ENCODE results near the gene RAB44.

RAB44 gene

DNA sequence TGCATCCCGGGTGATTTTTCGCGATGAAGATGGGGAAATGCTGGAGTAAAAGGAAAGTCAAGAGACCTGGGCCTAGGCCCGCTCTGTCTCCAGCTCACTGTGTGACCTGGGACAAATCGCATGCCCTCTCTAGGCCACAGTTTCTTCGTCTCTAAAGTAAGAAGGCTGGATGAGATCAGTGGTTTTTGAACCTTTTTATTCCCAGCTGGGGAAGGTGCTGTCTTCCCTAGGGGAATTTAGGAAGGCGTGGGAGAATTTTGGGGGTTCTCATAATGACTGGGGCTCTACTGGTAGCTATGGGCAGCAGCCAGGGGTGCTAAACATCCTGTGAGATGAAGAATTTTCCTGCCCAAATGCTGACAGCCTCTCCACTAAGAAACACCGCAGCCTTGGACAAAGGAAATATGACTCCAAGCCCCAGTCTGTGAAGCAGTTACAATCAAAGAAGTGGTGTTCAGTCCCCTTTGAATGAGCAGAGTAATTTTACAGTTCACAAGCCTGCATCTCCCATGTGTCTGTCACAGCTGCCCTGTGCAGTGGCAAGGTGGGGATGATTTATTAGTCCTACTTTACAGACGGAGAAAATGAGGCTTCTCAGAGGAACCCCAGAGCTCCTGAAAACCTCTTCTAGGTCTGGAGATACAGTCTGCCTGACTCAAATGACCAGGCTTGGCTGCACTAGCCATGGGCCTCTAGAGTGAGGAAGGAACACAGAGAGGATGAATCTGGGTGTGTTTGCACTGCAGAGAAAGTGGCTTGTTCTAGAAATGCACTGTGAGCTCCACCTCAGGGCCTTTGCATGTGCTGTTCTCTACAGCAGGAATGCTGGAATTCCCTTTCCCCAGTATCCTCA is 57.2 kb downstream of the RAB44 start:
- DNase-seq = no peak

DNA sequence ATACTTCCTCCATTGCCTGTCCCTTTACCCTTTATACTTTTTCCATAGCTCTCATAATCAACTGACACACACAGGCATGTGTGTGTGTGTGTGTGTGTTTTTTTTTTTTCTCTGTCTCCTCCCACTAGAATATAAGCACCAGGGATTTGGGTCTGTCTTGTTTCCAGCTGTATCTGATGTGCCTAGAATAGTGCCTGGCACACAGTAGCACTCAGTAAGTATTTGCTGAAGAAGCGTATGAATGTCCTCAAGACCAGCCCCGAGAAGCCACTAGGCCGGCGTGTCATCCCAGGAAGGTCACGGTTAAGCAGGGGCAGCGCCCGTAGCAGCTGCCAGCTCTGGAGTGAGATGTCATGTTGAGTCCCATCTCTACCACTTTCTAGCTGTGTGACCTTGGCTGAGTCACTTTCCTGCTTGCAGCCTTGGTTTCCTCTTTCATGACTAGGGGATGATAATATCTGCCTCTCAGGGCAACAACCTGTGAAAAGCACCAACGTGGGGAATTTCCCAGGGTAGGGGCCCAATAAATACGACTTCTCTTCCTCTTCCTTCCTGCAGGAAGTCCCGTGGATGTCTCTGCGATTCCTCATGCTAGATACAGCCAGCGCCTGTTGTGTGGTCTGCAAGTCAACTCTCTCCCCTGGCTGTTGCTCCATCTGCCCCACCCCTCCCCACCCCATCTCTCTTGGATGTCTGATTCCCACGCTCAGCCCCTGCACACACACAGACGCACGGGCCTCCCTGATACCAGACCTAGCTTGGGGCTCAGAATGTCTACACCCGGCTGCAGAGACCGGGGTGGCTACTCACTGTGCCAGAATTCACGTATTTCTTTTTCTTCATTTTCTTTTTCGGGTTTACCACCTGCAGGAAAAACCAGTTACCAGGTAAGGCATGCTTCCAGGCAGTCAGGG is 58.1 kb downstream of the RAB44 start:
- no peak for DNase-seq

DNA sequence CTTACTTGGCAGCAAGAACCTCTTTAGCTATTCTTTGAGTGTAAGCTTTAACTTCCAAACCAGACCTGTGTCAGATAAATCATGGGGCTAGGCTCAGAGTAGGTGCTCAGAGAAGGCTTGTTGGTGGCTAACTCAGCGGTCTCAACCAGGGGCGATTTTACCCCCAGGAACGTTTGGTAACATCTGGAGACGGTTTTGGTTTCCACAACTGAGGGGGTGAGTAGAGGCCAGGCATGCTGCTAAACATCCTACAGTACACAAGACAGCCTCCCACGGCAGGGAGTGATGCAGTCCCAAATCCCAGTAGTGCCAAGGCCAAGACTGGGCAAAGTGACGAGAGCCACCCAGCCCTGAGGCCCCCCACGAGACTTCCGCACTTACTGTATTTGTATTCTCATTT is 59.2 kb downstream of the RAB44 start:
- no peak for DNase-seq

DNA sequence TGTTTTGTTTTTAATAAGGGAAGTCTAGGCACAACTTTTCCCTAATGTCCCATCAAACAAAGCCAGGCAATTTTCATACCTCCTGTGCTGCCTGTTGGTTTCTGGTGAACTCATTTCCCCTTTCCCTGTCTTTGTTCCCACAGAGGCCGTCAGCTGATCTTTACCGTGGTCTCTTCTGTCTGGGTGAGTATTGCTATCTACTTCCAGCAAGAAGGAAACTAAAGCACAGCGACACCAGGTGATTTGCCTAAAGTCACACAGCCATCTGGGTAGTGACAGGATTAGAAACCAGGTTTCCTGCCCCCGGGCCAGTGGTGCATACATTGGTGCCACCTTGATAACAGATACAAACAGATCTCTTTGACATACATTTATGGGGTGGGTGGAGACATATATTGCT is 59.6 kb downstream of the RAB44 start:
- no peak for DNase-seq

DNA sequence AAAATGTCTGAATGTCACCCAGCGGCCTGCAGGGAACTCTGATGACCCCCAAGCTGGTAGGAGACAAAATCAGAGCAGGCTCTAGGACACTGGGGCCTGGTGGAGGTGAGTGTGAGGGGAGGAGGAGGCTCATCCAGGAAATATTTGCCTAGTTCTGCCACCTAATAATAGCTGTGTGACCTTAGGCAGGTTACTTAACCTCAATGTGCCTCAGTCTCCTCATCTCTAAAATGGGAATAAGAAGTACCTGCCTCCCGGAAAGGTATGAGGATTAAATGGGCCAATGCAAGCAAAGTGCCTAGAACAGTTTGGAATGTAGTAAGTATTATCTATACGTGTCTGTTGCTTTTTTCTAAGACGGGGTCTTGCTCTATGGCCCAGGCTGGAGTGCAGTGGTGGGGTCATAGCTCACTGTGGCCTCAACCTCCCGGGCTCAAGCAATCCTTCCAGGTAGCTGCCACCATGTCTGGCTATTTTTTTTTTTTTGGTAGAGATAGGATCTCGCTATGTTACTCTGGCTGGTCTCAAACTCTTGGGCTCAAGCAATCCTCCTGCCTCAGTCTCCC is 60.4 kb downstream of the RAB44 start:
- DNase-seq = no peak

DNA sequence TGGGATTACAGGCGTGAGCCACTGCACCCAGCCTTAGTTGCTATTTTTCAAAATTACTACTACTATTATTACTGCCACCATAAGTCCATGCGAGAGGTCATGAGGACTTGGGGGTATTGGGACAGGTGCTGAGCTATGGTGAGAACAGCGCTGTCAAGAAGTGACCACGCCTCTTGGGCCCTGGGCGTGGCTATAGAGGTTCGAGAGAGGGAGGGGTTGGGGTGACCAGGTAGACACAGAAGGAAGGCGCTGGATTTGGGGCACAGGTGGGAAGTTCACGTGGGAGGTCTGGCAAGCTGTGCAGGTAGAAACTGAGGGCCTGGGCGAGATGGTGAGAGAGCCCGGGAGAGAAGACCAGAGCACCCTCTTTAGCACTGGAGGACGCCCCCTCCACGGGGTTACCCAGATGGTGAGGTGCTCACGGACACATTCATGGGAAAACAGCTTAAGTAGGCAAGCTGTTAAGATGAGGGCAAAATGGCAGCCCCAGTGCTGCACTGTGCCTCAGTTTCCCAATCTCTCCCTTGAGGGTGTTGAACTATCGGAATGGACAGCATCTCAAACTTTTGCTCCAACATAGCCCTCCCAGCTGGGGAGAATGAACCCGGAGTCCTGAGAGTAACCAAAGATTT is 61.0 kb downstream of the RAB44 start:
- peak; percentile 35 for DNase-seq

DNA sequence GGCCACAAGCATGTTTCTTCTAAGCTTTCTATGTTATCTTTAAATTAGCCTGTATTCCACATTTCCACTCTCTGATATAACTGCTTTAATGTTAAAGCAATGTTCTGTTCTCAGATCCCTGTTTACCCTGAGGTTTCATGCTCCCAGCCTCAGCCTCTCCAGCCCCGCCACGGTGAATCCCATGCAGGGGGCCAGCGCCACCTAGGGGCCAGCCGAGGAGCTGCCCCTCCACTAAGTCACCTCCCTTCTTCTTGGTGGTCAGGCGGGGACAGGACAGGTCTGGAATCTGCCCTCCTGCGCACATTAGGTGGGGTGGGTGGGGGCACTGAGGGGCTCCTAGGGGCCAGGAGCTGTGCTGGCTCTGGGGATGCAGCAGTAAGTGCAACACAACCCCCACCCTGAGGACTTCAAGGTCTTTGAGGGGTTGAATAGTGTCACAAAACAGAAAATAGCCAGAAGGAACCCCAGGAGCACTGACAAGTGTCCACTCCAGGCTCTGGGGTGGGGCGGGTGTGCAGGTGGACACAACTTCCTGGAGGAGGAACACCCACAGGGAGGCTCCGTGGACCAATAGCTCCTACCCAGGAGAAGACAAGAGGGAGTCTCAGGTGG is 61.6 kb downstream of the RAB44 start:
- DNase-seq = peak; percentile 63

DNA sequence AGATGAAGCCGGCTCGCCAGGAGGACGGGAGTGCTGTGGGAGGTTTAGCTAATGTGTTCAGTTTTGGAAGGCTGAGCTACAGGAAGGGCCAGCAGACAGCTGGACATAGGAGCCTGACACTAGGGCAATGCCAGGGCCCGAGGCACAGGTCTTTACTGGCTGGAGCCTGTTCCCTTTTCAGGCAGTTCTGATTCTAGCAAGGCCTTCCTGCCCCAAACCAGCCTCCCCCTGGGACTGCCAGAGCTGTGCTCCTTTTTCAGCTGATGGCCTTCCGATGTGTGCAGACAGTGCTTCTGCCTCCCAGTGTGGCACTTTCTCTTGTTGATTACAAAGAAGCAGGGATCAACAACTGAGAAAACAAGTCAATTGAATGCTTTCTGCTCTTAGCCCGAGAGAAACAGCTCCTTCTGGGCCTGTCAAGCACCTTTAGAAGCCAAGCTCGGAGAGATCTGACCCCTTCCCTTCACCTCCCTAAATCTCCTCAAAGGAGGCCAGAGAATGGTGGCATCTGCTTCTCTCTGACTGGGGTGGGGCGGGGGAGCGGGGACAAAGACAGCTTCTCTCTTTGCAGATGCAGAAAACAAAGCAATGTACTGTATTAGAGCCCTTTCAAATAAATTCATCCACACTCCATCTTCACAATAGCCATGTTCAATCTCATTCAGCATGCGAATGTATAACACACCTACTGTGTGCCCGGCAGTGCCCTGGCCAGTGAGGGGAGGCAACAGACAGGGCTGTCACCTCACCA is 63.2 kb downstream of the RAB44 start:
- no peak for DNase-seq

DNA sequence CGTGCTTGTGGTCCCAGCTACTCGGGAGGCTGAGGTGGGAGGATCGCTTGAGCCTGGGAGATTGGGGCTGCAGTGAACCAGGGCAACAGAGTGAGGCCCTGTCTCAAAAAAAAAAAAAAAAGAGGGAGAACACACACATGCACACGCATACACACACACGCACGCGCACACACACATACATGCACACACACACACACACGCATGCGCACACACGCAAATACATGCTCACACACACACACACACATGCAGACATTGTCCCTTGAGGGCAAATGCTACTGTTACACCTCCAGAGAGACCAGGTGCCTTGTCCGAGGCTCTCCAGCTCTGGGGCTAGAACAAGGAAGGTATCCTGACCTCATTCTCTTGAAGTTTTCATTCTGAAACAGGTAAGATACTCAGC is 64.5 kb downstream of the RAB44 start:
- no peak for DNase-seq

DNA sequence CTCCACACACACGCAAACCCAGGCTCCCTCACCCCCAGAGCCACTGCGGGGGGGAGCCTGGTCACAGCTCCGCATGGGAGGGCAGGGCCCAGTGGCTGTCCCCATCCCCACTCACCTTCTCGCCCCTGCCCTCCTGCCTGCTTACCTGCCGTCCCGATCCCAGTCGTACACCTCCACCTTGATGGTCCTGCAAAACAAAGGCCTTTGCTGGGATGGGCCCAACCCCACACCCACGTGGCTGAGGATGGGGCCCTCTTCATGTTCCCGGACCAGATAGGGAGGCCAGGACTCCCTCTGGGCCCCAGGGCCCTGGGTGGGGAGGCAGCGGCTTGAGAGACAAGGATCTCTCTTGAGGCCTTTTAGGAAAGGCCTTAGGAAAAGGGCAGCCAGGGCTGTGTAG is 67.6 kb downstream of the RAB44 start:
- no peak for DNase-seq

DNA sequence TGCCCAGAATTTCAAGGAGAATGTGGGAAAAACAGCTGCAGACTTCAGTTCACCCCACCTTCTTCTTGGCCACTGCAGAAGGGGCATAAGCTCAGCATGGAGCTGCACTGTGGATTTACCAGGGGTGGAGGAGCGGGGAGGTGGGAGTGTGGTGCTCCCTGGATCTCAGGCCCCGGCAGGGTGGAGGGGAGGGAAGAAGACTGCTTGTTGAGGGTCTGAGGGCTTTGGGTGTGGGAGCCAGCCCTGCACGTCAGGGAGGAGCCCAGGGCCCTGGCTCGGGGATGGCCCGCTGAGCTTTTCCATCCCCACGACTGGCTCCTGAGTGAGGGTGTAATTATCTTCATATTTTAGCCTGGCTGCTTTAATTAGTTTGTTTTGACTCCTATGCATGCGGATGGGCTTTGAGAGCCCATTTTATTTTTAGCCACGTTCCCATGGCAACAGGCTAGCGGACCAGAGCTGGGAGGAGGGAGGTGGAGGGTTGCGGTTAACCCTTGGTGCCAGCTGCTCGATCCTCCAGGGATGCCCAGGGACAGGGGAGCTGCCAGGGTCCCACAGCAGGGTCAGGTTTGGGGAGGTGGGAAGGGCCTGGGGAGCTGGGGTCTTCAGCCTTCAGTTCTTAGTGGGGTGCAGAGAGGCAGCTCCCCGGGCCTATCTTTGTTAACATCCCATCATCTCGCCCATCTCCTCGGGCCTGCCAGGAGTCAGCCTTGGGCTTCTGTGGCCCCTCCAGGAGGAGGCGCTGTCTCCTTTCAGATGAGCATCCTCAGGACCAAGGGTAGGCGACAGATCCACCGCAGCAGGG is 68.2 kb downstream of the RAB44 start:
- DNase-seq = peak; percentile 68

DNA sequence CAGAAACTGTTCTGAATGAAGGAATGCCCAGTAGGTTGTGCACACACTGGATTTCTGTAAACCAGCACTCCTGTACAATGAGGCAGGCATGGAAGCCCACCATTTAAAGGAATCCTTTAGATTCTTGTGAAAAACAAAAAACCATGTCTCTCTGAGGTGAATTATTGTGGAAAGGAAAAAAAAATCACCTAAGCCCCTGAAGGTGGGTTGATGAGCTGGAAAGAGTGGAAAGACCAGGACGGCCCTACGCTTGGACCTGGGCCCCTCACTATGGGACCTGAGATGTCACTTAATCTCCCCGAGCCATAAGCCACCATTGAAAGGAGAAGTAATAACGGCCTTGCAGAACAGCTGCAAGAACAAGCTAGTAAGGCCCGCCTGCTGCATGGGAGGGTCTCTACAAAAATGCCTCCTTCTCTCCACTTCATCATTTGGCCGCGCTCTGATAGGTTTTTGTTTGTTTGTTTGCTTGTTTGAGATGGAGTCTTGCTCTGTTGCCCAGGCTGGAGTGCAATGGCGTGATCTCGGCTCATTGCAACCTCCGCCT is 68.8 kb downstream of the RAB44 start:
- no peak for DNase-seq

DNA sequence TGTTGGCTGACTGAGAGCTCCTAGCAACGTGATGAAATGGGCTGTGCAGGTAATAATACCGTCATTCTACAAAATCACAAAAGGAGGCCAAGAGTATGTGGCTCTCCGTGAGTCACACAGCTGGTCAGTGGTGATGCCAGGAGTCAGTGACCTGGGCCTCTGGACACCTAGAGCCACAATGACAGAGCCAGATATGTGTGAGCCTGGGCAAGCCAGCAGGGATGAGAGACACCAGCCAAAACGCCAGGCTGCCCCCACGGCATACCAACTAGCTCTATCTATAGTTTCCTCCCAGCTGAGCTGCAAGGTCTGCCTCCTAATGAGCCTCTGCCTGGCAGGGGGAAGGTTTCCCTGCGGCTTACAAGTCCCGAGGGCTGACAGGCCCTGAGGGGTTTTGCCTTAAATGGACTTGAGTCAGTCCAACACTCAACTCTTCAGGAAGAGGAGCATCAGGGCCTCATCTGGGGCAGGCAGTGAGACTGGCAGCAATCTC is 71.6 kb downstream of the RAB44 start:
- no peak for DNase-seq

DNA sequence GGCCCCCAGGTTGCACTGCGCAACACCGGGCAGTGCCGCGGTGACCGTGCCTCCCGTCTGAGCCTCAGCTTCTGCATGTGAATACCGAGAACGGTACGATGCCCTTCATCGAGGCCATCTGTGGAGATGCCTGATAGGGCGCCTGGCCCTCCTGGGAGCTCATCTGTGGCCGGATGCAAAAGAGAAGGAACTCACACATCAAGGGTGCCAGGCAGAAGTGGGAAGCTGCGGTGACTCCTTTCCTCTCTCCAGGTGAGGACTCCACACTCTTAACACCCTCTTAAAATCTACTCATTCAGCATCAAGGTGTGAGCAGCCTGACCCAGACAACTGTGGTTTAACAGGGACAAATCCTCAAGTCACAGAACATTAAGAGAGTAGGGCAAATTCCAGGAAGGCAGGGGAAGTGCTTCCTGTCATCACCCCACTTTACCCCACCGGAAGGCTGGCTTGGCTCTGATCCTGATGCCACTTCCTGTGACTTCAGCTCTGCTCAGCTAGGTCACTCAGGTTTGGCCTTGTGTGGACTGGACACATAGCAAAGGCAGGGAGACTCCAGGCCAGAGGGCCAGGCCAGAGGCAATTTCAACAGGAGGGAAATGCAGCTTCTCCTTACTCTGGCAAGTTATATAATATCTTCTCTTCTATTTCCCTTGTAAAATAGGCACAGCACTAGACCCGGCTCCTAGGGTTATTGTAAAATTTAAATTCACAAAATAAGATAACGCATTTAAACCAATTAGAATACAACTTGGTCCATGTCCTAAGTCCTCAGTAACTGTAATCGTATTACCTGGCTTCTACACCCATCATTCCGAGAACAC is 72.3 kb downstream of the RAB44 start:
- DNase-seq = no peak

DNA sequence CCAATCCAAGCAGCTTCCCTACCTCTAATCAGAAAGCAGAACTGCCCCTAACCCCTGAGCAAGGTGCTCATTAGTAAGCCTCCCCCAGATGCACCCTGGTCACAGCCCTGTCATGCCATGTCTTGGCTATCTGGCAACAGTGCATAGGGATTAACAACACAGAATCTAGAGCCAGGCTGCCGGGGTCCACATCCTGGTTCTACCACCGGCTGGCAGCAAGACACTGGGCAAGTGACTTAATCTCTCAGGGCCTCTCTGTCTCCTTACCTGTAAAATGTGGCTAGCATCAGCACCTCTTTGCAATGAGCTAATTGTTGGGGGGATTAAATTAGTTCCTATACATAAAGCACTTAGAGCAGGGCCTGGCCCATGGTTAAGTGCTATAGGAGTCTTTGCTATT is 73.5 kb downstream of the RAB44 start:
- no peak for DNase-seq

DNA sequence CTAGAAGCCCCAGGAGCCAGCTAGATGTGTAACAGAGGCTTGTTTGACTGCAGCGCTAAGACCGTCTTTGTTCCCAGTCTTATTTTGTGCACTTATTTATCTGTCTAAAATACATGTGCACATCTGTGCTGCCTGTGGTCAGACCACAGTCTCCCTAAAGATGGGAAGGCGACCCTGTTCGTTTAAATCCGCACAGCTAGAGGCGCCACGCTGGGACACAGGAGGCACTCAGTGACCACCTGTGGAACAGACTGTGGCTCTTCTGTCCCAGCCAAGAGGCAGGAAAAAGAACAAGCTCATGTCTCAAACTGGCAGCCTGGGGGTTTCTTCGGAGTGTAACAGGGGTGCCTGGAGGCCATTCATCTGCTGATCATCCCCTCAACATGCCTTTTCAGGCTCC is 74.8 kb downstream of the RAB44 start:
- no peak for DNase-seq

DNA sequence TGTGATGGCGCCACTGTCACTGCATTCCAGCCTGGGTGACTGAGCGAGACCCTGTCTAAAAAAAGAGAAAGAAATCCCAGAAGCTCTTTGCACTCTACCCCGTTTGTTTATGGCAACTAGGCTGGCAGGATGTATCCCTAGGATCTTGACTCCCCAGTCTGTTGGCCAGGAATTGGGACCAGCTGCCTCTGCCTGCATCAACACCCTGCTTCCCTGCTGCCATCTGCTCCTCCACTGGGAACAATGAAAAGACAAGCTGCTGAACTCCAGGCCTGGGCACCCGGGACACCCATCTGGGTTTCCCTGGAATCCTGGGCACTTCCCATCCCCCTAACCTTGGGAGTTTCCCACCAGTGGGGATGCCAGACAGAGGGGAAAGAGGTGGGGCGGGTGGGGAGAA is 76.7 kb downstream of the RAB44 start:
- DNase-seq = no peak

DNA sequence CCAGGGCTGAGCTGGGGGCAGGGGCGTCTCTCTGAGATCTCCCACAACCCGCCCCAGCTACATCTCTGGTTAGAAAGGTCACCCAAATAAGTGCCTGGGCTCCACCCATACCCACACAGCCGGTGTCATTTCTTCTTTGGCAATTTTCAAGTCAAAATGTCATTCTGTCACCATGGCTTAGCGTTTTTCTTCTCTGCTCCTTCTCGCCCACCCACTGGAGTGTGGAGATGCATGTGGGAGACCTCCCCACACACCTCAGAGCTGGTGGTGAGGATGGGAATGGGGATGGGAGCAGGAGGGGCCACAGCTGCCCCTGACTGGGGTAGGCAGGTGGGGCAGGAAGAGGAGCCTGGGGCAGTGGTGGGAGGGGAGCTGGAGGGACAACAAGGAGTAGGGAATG is 78.5 kb downstream of the RAB44 start:
- DNase-seq = no peak

DNA sequence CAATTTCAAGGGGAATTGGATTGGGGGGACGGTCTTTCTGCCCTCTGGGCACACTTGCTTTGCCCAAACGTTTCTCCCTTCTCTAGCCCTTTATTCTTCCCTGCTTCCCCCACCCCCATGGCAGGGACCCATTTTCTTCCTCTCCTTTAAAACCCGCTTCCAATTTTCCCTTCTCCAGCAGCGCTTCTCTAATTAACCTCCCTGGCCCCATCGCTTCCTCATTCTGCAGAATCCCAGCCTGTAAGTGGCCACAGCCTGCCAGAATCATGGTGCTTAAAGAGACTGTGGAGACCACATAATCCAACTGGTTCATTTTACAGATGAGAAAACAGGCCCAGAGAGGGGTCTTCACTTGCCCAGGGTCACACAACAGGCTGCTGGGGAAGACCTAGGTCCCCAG is 80.2 kb downstream of the RAB44 start:
- no peak for DNase-seq

DNA sequence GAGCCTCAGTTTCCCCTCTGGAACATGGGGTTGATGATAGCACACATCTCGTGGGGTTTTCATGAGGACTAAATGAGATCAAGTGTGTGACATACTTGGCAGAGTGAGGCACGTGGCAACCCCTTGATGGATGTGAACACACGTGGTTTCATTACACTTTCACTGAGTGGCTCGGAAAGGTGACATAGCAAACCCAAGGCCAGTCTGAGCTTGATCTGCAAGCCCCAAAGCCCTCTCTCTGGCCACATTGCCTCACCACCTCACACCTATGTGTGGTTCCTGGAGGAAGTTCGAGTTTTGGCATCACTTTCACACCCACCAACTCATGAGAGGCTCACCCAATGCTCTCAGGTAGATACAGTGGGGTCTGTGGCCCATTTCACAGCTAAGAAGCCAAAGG is 81.6 kb downstream of the RAB44 start:
- no peak for DNase-seq
